Renal cortex interstitium (tissue), 15 donors: ENCODE measurements around the gene HLA-DQA1. TPM values are rescaled to one million over a fixed set of nuclear protein-coding genes. Genes with fewer than 3 reads are reported as not detected.
"Not testable (repeated sequence)": the region's sequence is repeated elsewhere in the genome, so short reads cannot be mapped to it uniquely, and the experiment has no call there.

Experiments
- DNase-seq, 11 donors: peaks; one replicate each; pipeline ENCODE4 v3.0.0-alpha.2; 2013; ENCODE audit warnings: low read depth in 9 of 11, low spot score in 4 of 11; ENCODE audit errors: extremely low read depth in 1 of 11
- long read RNA-seq, 16 experiments: transcript quantifications; one replicate each; lab custom pipeline, GENCODE V29; 2026
- polyA plus RNA-seq, 3 donors: library from polyadenylated mRNA; unstranded; fragments of 120-200 nt; gene quantifications; one replicate each; pipeline ENCODE4 v1.2.1, GENCODE V29; 2013; ENCODE audit not compliant: insufficient read length in 3 of 3

The HLA-DQA1 gene
- polyA plus RNA-seq = 1 to 10 TPM; 1.8 to 7.9 (median 2.8) TPM
- long read RNA-seq, donor 1, full-length matches to known transcripts = 3 of 3 reads
- long read RNA-seq, donor 1, partial matches to known transcripts = 0 of 3 reads
- long read RNA-seq, donor 1, other reads (novel, unspliced or antisense) = 0 of 3 reads
- long read RNA-seq, donor 2, partial matches to known transcripts = 0 of 1 reads
- long read RNA-seq, donor 2, other reads (novel, unspliced or antisense) = 0 of 1 reads
- long read RNA-seq, donor 3 = 0 reads
- long read RNA-seq, donor 4, partial matches to known transcripts = 0 of 2 reads
- long read RNA-seq, donor 4, other reads (novel, unspliced or antisense) = 0 of 2 reads
- long read RNA-seq, donor 5 = 0 reads
- long read RNA-seq, donor 6 = 0 reads
- long read RNA-seq, donor 7 = 0 reads
- long read RNA-seq, donor 8 = 0 reads
- long read RNA-seq, donor 9, partial matches to known transcripts = 0 of 2 reads
- long read RNA-seq, donor 9, other reads (novel, unspliced or antisense) = 0 of 2 reads
- long read RNA-seq, donor 10, partial matches to known transcripts = 0 of 5 reads
- long read RNA-seq, donor 10, other reads (novel, unspliced or antisense) = 0 of 5 reads
- long read RNA-seq, donor 11, transcript HLA-DQA1-201 (5 exons, 1,591 nt) = major isoform, 5 of 5 reads
- long read RNA-seq, donor 11, partial matches to known transcripts = 0 of 5 reads
- long read RNA-seq, donor 11, other reads (novel, unspliced or antisense) = 0 of 5 reads
- long read RNA-seq, donor 12, partial matches to known transcripts = 0 of 1 reads
- long read RNA-seq, donor 12, other reads (novel, unspliced or antisense) = 0 of 1 reads
- long read RNA-seq, donor 13 = 0 reads
- long read RNA-seq, donor 14, partial matches to known transcripts = 0 of 3 reads
- long read RNA-seq, donor 14, other reads (novel, unspliced or antisense) = 0 of 3 reads
- long read RNA-seq, donor 15 = 0 reads
- long read RNA-seq, donor 16, partial matches to known transcripts = 0 of 4 reads
- long read RNA-seq, donor 16, other reads (novel, unspliced or antisense) = 0 of 4 reads

DNA sequence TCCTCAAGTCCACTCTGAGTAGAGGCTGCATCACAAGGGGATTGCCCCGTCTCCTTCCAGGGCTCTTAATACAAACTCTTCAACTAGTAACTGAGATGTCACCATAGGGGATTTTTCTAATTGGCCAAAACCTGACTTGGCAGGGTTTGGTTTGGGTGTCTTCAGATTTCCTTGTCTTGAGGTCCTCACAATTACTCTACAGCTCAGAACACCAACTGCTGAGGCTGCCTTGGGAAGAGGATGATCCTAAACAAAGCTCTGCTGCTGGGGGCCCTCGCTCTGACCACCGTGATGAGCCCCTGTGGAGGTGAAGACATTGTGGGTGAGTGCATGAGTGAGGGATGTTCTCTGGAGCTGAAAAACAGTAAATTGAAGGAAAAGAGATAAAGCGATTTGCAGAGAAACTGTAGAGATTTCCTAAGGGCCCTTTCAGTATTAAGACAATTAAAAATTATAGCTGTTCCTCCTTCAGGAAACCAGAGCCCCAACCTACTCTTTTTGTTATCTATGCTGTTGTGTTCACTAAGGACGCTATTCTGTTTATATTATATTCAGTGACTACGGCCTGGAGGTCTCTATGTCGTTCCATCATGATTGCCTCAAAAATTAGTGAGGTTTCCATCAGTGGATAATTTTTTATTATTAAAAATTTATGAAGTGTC lies at the start of gene HLA-DQA1:
TSS of gene HLA-DQA1 (plus strand) at position 188 of the 662 bp plus-strand sequence. CDS start at position 241, 53 bp downstream.
- DNase-seq = no peak

DNA sequence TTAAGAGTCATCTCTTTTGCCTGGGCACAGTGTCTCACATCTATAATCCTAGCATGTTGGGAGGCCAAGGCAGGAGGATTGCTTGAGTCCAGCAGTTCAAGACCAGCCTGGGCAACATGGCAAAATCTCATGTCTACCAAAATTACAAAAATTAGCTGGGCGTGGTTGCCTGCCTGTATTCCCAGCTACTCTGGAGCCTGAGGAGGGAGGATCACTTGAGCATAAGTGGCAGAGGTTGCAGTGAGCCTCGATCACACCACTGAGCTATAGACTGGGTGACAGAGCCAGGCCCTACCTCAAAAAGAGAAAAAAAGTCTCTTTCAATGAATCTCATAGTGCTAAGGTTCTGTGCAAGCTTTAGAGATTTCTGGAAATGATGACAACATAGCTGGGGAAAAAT lies 49.0 kb upstream of the HLA-DQA1 start:
- DNase-seq = no peak

DNA sequence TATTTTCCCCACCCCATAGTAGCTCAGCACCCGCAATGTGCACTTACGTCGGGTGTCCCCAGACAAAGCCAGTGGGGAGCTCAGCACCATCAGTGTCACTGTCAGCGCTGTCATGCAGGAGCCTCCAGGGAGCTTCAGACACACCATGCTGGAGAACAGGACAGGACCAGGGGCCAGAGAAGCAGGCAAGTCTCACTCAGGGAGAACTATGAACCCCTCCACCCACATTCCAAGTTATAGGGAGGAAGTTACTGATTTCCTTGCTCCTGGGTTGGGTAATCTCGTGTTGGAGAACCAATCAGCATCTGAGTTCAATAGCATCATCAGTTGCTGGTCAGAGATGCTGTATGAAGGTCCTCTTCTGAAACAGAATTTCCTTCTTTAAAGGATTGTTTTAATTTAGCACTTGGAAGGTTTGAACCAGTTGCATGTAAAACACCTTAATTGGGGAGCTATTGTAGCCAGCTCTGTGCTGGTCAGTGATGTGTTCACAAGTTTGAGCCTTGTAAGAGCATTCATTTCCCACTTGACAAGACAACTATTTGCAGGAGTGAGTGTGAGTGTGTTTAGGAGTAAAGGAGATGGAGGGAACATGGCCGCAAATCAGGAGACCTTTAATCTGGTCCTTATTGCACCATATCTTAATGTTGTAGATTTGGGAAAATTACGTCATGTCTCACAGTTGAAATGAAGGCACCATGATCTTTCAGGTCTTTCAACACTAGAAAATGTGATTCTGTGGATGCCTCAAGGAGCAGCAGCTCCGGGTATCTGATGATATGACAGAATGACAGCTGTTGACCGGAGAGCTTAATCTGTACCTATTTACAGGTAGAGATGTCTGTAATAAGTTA lies 47.4 kb upstream of the HLA-DQA1 start, which contains the start of gene HLA-DRB1:
TSS of gene HLA-DRB1 (minus strand) at position 253 of the 854 bp plus-strand sequence. CDS start at position 147, 106 bp downstream.
- DNase-seq = peak in 4 of 11 donors; percentile 29 to 57 (median 34)

- not testable (repeated sequence) for DNase-seq
Observed at GRCh38 chr6:32590713-32591112, 46.5 kb upstream of the HLA-DQA1 start.

DNA sequence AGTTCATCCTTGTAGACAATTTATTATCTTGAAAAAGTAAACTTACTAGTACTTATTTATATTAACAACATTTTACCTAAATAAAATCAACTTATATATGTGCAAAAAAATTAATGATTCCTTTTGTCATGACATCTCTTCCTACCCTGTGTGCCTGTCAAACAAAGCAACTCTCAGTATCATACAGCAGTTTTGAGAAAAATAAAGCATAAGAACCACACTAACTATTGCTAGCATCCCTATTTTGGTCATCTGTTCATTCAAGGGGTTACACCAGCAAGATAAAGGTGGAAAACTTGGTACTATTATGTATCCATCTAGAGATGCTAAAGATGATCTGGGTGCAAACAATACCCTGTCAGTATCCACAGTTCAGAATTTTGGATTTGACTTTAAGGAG lies 40.2 kb upstream of the HLA-DQA1 start:
- no peak for DNase-seq

GRCh38 chr6:32602383-32602782 lies 34.8 kb upstream of the HLA-DQA1 start:
- no peak for DNase-seq

GRCh38 chr6:32603222-32603621 lies 34.0 kb upstream of the HLA-DQA1 start:
- no peak for DNase-seq

GRCh38 chr6:32603888-32604287 lies 33.3 kb upstream of the HLA-DQA1 start:
- DNase-seq = no peak

DNA sequence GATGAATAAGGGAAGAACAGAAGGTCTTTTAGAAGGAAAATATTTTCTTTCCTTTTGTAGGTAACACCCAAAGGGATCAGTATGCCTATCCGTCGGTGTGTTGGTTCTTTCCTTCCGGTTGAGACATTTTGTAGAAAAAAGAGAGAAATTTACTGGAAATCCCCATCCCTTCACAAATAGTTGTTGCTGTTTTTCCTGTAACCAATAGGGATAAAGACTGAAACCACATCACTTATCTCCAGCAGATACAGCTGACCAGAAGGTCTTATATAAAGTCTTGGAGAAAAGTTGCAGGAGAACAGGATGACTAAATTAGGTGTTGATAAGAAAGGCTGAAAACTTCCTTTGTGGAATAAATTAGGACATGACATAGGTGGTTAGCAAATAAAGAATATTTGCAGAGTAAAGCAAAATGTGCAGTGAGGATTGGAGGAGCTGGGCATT lies 32.8 kb upstream of the HLA-DQA1 start:
- no peak for DNase-seq

GRCh38 chr6:32607263-32607987 lies 29.8 kb upstream of the HLA-DQA1 start:
- no peak for DNase-seq

DNA sequence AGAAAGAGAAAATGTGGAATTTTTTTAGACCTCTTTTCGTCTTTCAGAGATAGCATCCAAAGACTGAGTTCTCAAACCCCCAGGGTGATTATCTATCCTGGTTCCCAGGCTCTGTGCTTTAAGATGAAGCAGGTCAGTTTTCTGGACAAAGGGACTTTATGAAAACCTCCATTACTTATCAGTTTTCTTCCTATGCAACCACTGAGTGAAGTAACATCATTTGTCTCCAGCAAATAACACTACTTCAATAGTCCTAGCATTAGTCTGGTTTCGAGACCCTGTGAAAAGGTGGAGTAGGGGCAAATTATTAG lies 29.3 kb upstream of the HLA-DQA1 start:
- no peak for DNase-seq

- no peak for DNase-seq
Observed at GRCh38 chr6:32608362-32608761, 28.8 kb upstream of the HLA-DQA1 start.

DNA sequence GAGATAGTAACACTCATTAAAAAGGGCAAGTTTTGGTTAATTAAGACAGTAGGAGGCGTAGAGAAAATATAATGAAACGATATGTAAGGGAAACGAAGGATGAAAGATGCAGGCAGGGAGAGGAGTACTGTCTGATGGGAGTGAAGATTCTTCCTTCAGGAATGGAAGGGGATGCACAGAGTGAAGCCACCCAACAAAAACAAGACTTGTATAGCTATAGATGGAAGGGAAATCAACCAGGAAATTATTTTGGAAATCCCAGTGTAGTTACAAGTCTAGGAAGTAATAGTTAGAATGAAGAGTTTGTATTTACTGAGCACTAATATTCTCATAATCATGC lies 27.8 kb upstream of the HLA-DQA1 start:
- DNase-seq = no peak

- DNase-seq = peak; percentile 72 to 92 (median 82)
Observed at GRCh38 chr6:32609731-32610640, 27.2 kb upstream of the HLA-DQA1 start.

- DNase-seq = no peak
Observed at GRCh38 chr6:32610682-32611296, 26.4 kb upstream of the HLA-DQA1 start.

DNA sequence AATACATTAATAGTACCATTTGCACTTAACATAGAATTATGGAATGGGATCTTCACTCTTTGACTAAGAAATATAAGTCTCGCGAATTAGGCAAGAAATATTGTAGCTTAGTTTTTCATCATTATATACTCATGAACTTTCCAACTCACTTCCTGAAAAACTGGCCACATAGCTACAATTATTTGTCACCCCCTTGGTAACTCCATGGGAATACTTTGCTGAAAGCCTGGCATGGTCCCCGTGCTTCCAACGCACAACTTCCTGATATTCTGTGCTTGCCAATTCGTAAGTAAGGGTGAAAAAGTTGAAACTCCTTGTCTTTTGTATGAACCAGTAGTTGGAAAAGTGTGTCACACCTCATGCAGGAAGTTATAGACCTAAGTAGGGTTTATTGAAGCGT lies 23.7 kb upstream of the HLA-DQA1 start:
- no peak for DNase-seq
